ENCODE results near the gene MICAL1. TPM values are rescaled to one million over a fixed set of nuclear protein-coding genes. Genes with fewer than 3 reads are reported as not detected.
"Not testable (repeated sequence)": the region's sequence is repeated elsewhere in the genome, so short reads cannot be mapped to it uniquely, and the experiment has no call there.

Gene MICAL1
- total RNA-seq, 1 experiment from 2014 or later: 51.9 TPM

DNA sequence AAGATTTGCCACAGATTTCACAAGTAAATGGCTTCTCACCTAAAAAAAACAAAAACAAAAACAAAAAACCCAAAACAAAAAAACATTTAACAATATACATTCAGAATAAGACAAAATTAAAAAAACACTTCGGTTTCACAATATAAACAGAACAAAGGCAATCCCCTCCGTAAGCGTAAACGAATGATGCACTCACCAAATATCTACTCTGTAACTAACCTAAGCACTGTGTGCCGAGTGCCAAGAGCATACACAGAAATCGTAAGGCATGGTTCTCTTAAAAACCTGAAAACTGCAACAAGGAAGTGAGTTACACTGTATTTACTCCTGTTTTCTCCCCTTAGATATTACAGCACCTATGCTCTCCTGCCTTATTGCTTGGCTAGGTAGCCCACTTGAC lies 12.1 kb upstream of the MICAL1 start:
- H3K4me1 ChIP-seq (replicated peaks): 0 out of 2 replicates have a peak, but pooled peaks cover 5% of the 10 kb centered on the region
- DNase-seq (ENCODE audit: low read depth in 1 of 2, low spot score in 2 of 2): no peak
- no peak overlapping the region for H3K27ac ChIP-seq
- no peak overlapping the region for H3K4me3 ChIP-seq
- H3K27me3 ChIP-seq (replicated peaks): no peaks in the 10 kb centered on the region
- peaks cover 93% of the 10 kb centered on the region for H3K36me3 ChIP-seq
- no peaks in the 10 kb centered on the region for H3K9me3 ChIP-seq (replicated peaks)

DNA sequence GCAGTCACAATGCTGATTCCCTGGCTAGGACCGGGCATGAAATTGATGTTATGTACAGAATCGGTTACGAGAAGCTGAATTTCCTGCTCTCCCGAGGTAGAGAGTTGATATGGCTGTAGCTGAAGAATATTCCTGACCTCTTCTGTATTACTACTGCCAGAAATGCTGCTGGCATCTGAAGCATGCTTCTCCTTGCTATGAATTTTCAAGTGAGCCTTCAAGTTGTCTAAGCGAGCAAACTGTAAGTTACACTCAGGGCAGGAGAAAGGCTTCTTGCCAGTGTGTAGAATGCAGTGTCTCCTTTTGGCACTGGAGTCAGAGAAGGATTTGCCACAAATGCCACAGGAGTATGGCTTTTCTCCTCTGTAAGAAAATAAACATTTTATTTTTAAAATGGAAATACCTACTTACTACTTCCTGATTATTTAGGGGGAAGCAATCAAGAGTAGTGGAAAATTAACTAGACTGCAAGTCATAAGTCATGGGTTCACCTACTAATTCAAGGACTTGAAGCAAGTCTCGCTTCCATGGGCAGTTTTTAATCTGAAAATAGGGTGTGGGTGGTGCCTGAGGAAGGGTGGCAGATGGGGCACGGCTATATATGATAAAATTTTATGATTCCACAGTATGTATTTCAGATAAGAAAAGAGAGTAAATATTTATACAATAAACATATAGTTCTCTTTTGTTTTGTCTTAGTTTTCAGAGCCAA lies 10.8 kb upstream of the MICAL1 start:
- H3K27me3 ChIP-seq (replicated peaks): no peaks in the 10 kb centered on the region
- H3K4me3 ChIP-seq: no peak overlapping the region
- H3K4me1 ChIP-seq (replicated peaks): 0 out of 2 replicates have a peak, but pooled peaks cover 5% of the 10 kb centered on the region
- no peaks in the 10 kb centered on the region for H3K9me3 ChIP-seq (replicated peaks)
- no peak for DNase-seq (ENCODE audit: low read depth in 1 of 2, low spot score in 2 of 2)
- peaks cover 91% of the 10 kb centered on the region for H3K36me3 ChIP-seq
- no peak overlapping the region for H3K27ac ChIP-seq

DNA sequence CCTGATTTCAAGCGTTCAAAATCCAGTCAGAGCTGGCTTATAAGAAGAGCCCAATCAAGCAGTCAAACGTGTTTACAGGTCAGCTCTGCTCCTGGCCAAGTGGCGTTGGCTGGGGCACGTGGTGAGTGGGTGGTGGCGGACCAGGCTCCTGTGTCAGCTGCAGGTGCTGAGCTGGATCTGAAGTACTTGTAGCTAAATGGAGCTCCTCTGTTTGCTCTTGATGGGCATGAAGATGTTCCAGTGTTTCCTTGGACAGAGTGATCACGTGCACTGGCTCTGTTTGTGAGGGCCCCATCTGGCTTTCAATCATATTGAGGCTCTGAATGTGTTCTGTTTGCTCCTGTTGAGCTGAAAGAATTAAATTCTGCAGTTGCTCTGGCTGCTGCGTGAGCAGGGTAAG lies 10.2 kb upstream of the MICAL1 start:
- Histone ChIP-seq H3K4me1 (replicated peaks) (0 out of 2 replicates have a peak, but pooled peaks cover 5% of the 10 kb centered on the region), H3K27ac (no peak overlapping the region), H3K36me3 (peaks cover 88% of the 10 kb centered on the region), H3K4me3 (no peak overlapping the region), H3K9me3 (replicated peaks) (no peaks in the 10 kb centered on the region), H3K27me3 (replicated peaks) (no peaks in the 10 kb centered on the region)
- DNase-seq (ENCODE audit: low read depth in 1 of 2, low spot score in 2 of 2): no peak

DNA sequence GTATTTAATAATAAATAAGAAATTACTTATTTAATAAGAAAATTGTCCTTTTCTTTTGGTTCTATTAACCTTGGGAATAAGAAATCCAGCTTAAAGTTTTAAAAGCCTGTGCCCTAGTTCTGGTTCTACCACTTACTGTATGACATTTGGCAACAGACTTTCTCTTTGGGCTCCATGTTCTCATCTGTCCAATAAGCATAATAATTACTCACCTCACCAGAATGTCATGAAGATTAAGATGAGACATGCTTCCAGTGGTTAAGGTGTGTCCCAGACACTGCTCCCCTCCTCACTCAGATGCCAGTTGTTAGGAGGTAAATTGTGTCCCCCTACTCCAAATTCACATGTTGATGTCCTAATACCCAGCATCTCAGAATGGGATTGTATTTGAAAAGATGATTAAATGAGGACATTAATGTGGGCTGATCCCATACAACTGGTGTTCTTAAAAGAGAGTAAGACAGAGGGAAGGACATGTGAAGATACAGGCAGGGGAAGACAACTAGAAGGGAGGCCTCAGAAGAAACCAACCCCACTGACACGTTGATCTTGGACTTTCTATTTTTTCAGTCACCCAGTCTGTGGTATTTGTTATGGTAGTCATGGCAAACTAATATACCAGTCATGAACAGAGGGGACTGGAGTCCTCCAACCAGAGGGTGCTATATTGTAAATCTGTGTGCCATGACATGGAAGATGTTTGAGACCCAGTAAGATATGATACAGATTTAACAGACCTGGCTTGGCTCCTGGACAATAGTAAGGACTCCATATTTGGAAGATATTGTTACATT lies 6.4 kb upstream of the MICAL1 start:
- no peaks in the 10 kb centered on the region for H3K27me3 ChIP-seq (replicated peaks)
- no peaks in the 10 kb centered on the region for H3K9me3 ChIP-seq (replicated peaks)
- no peak for DNase-seq (ENCODE audit: low read depth in 1 of 2, low spot score in 2 of 2)
- H3K36me3 ChIP-seq: peaks cover 54% of the 10 kb centered on the region
- H3K4me3 ChIP-seq: no peak overlapping the region
- H3K4me1 ChIP-seq (replicated peaks): peaks cover 2% of the 10 kb centered on the region
- H3K27ac ChIP-seq: no peak overlapping the region

DNA sequence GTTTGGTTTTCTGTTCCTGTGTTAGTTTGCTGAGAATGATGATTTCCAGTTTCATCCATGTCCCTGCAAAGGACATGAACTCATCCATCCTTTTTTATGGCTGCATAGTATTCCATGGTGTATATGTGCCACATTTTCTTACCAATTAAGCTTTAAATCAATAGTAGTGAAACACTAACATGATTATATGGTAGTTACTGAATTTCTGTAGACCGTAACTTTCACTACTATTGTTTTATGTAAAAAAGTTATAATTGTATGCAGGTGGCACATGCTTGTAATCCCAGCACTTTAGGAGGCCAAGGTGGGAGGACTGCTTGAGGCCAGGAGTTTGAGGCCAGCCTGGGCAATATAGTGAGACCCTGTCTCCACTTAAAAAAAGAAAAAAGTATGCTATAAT lies 5.6 kb upstream of the MICAL1 start:
- not testable (repeated sequence) for H3K9me3 ChIP-seq (replicated peaks); H3K27ac ChIP-seq; DNase-seq (ENCODE audit: low read depth in 1 of 2, low spot score in 2 of 2); H3K4me3 ChIP-seq; H3K27me3 ChIP-seq (replicated peaks); H3K4me1 ChIP-seq (replicated peaks)
- H3K36me3 ChIP-seq: peaks cover 46% of the 10 kb centered on the region

DNA sequence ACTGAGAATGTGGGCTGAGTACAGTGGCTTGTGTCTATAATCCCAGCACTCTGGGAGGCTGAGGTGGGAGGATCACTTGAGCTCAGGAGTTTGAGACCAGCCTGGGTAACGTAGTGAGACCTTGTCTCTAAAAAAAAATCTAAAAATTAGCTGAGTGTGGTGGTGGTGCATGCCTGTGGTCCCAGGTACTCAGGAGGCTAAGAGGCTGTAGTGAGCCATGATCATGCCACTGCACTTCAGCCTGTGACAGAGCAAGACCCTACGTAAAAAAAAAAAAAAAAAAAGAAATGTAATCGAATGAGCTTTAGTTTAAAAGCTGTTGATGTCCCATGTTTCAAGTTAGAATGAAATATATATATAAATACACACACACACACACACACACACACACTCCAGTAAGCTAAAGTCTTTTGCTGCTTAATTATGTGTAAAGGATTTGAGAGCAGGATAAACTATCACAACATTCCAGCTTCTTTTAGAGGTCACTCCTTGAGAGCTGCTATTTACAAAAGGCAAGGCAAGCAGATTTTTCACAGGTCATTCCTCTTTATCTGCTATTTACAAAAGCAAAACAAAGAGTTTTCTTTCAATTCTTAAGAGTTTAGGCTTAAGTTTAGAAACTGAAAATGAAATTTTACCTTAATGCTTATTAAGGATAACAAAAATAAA lies 4.7 kb upstream of the MICAL1 start:
- Histone ChIP-seq H3K27me3 (replicated peaks) (no peaks in the 10 kb centered on the region), H3K9me3 (replicated peaks) (no peaks in the 10 kb centered on the region), H3K4me1 (replicated peaks) (peaks cover 10% of the 10 kb centered on the region), H3K36me3 (peaks cover 39% of the 10 kb centered on the region), H3K27ac (no peak overlapping the region), H3K4me3 (no peak overlapping the region)
- DNase-seq (ENCODE audit: low read depth in 1 of 2, low spot score in 2 of 2): no peak

DNA sequence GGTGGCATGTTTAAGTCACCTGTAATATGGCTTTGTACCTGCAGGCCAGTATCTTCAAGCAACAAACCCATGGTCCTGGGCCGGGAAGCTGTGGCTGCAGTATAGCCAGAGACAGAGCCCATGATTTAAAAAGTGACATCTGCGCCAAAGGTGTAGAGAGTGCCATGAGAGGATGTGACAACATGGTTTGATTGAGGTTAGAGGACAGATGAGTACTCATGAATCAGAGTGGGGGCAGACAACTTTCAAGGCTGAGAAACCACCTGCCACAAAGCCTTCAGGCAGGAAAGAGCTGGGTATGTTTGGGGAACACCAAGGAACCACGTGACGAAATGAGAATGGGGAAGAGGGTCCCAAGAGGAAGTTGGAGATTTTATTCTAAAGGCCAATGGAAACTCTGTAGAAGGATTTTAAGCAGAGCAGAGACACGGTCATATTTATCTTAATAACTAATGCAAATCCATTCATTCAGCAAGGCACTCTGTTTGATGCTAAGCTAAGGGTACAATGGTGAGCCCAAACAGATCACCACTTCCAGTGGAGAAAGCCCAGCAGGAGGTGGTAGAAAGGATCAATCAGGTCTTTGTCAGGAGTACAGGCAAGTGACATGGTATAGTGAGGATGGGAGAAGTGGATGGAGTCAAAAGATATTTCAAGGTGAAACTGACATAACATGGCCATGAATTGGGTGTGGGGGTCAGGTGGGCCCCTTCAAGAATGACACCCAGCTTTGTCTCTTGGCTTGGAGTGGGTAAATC lies 3.4 kb upstream of the MICAL1 start:
- Histone ChIP-seq H3K9me3 (replicated peaks) (no peaks in the 10 kb centered on the region), H3K36me3 (peaks cover 34% of the 10 kb centered on the region), H3K4me1 (replicated peaks) (peaks cover 17% of the 10 kb centered on the region), H3K27ac (no peak overlapping the region), H3K4me3 (no peak overlapping the region), H3K27me3 (replicated peaks) (no peaks in the 10 kb centered on the region)
- no peak for DNase-seq (ENCODE audit: low read depth in 1 of 2, low spot score in 2 of 2)

DNA sequence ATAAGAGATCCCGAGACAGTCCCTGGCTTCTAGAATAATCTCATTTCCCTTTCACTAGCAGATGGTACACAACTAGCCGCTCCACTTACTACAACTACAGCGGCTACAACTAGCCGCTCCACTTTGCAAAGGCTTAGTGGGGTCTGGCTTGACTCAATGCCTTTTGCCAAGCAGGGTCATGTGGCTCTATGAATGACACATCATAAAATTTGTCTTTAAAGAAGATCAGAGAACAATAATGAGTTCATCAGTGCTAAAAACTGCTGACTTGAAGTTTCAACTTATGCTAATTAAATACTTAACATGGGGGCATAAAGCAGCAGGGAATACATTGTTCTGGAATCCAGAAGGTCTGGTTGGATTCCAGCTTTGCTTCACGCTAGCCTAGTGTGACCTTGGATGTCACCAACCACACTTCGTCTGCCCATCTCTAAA lies 2.0 kb upstream of the MICAL1 start:
- H3K9me3 ChIP-seq (replicated peaks): no peaks in the 10 kb centered on the region
- no peaks in the 10 kb centered on the region for H3K27me3 ChIP-seq (replicated peaks)
- H3K36me3 ChIP-seq: peaks cover 35% of the 10 kb centered on the region
- DNase-seq (ENCODE audit: low read depth in 1 of 2, low spot score in 2 of 2): no peak
- H3K4me1 ChIP-seq (replicated peaks): peaks cover 19% of the 10 kb centered on the region
- no peak overlapping the region for H3K27ac ChIP-seq
- H3K4me3 ChIP-seq: no peak overlapping the region

DNA sequence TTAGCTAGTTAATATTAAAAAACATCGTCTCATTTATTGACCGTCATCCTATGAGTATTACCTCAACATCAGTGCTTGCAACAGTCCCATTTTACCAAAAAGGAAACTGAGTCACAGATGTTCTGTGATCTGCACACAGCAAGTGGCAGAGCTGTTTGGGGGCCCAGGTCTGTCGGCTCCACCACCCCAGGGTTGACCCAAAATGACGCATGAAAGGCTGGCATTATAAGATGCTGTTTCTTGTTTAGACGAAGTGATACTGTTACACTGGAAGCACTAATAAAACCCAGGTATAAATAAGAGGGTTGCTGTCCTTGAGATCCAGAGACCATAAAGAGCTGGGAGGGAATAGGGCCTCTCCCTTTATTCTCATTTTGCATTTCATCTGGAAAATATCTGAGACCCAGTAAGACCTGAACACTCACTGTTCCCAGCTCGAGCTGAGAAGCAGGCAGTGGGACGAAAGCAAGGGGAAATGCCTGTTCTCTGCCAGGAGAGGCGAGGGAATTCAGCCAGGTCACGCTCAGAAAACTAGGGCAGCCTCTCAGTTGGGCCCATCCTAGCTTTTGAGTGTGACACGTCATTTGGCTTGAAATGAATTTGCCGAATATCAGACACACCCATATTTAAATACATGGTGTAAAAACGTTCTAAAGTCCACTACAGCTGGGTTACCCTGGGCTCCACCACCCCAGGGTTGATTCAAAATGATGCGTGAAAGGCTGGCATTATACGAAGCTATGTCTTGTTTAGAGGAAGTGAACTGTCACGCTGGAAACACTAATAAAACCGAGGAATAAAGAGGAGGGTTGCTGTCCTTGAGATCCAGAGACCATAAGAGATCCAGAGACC lies 1.4 kb upstream of the MICAL1 start:
- Histone ChIP-seq H3K27ac (no peak overlapping the region), H3K4me1 (replicated peaks) (peaks cover 19% of the 10 kb centered on the region), H3K9me3 (replicated peaks) (no peaks in the 10 kb centered on the region), H3K27me3 (replicated peaks) (no peaks in the 10 kb centered on the region), H3K36me3 (peaks cover 35% of the 10 kb centered on the region), H3K4me3 (peak overlapping the region; percentile 96)
- DNase-seq (ENCODE audit: low read depth in 1 of 2, low spot score in 2 of 2): no peak

DNA sequence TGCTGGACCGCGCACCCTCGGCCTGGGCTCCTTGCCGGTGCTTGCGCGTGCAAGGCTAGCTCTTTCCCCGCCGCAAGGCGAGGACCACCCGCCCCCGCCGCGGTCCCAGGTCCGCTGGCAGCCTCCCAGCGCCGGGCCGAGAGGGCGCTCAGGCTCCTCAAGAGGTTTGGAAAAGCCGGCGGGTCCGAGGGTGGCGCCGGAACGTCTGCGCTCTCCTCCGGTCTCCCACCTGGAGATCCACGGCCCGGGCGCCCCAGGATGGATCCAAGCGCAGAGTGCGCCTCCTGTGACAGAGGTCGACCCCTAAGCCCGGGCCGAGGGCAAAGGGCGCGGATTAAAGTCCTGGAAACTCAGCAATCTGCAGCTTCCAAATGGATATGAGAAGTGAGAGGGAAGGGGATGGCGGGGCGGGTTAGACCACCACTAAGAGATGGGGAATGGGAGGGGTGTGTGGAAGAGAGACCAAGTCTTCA lies 575 bp upstream of the MICAL1 start:
- Histone ChIP-seq H3K4me1 (replicated peaks) (peaks cover 19% of the 10 kb centered on the region), H3K9me3 (replicated peaks) (no peaks in the 10 kb centered on the region), H3K4me3 (peak overlapping the region; percentile 96), H3K27me3 (replicated peaks) (no peaks in the 10 kb centered on the region), H3K27ac (peak overlapping the region; percentile 10; the same call in 1 of the 2 replicates), H3K36me3 (peaks cover 39% of the 10 kb centered on the region)
- DNase-seq (ENCODE audit: low read depth in 1 of 2, low spot score in 2 of 2): no peak

DNA sequence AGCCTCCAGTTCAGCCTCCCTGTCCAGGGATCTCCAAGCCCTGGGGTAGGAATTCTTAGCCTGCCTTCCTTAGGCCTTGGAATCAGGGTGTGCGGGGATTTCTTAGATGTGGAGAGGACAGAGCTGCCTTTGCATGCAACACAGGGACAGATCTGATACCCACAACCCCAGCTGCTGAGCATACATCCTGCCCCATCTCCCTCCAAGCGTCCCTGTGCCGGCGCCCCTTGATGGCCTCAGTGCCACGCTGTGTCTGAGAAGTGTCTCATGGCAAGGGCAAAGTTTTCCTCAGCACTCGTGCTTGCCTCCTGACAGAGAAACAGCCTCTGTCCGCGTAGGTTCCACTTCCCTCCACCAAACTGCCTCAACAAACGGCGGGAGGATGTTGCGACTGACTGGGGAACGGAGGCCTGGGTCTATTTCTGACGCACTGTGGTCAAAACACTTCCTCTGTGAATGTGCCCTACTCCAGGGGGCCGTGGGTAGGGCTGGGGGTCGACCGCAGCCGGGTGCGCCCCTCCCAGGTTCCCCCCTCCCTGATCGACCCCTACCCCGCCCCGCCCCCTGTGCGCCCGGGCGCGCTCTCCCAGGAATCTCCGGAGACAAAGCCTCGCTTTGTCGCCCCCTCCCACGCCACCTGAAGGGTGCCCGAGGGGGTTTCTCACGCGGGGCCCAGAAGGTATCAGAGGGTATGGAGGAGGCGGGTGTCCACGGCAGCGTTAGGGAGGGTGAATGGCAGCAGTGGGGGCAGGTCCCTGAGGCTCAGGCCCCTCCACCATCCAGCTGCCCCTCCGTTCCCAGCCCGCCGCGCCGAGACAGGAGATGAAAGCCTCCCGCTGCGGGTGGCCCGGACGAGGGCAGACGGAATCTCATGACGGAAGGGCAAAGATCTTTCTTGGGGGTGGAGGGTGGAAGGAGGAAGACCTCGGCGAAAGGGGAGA lies 806 bp downstream of the MICAL1 start:
- H3K27me3 ChIP-seq (replicated peaks): no peaks in the 10 kb centered on the region
- H3K27ac ChIP-seq: peak overlapping the region; percentile 75
- peaks cover 48% of the 10 kb centered on the region for H3K36me3 ChIP-seq
- peak overlapping the region; percentile 96 for H3K4me3 ChIP-seq
- DNase-seq (ENCODE audit: low read depth in 1 of 2, low spot score in 2 of 2): no peak
- peaks cover 19% of the 10 kb centered on the region for H3K4me1 ChIP-seq (replicated peaks)
- no peaks in the 10 kb centered on the region for H3K9me3 ChIP-seq (replicated peaks)

Data from SJSA1 (cell line).